Measurements from ENCODE around the gene NTMT1.

NTMT1 gene

DNA sequence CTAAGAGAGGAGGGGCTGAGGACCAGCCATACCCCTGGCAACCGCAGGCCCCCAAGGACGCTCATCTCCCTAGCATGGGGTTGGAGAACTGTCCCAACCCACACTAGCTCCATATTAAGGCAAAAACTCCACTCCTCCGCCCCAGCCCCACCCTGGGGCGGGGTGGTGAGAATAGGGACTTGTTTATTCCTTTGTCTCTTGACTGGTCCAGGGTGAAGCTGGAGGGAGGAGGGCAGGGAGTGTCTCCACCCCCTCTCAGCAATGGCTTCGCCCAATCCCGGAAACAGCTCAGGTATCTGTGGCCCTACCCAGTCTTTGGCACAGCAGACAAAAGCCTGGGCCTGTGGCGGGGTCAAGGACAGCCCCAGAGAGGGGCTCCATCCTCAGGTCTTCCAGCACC lies 56.4 kb downstream of the NTMT1 start:
- no peak for DNase-seq

DNA sequence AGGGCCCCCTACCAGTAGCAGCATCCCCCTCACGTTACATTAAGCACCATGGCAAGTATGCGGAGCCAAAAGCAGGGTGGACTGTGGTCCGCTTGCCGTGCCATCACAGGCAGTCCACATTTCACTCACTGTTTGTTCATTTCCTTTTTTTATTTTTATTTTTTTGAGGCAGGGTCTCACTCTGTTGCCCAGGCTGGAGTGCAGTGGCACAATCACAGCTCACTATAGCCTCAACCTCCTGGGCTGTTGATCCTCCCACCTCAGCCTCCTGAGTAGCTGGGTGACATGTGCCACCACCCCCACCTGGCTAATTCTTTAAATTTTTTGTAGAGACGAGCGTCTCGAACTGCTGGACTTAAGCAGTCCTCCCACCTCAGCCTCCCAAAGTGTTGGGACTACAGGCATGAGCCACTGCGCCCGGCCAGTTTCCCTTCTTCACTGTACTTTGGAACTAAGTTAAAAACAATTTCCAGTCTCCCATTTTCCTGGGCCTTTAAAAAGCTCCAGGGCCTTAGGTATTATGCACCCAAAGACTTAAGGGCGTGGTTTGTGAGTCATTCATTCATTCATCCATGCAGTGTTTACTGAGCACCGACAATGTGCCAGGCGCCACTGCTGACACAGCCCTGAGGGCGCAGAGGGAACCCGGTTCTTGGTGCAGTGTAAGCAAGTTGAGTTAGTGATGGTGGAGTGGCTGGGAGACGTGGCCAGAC lies 59.4 kb downstream of the NTMT1 start:
- no peak for DNase-seq
